ENCODE data around the gene CACYBP. TPM values are rescaled to one million over a fixed set of nuclear protein-coding genes. Genes with fewer than 3 reads are reported as not detected.
A peak's percentile ranks its signal among the peaks of the same experiment; 100 is the strongest.

Gene CACYBP
- total RNA-seq, 2 experiments from 2014 or later = 140 to 146 TPM

GRCh38 chr1:174984952-174985351 lies 14.8 kb upstream of the CACYBP start:
- peaks cover 39% of the 10 kb centered on the region for H3K36me3 ChIP-seq (ENCODE audit: insufficient read depth, low read length)
- H3K4me1 ChIP-seq (ENCODE audit: insufficient read depth, low read length) = peaks cover 8% of the 10 kb centered on the region
- POLR2A ChIA-PET = interaction anchor here (0.9 to 5.8 kb wide), 7 partner anchors 14 to 185 kb away, joined by 3 to 55 read pairs (median 7); partner anchors contain the start of genes CACYBP and MRPS14
- CTCF ChIA-PET = interaction anchor here (0.9 to 4.1 kb wide), 2 partner anchors 11 to 14 kb away, joined by 4 to 16 read pairs; no protein-coding TSS in a partner anchor
- H3K4me3 ChIP-seq (ENCODE audit: low read length) = no peak overlapping the region
- Mint-ChIP-seq H3K4me1 (ENCODE audit: low read depth) (peaks cover 56% of the 10 kb centered on the region), H3K27me3 (no peaks in the 10 kb centered on the region), H3K27ac (no peak overlapping the region), H3K36me3 (ENCODE audit: low read depth) (peaks cover 77% of the 10 kb centered on the region), H3K9me3 (no peaks in the 10 kb centered on the region), H3K4me3 (no peak overlapping the region)
- TF ChIP-seq CTCF (IDR thresholded peaks at IDR 0.05) = no peak
- ATAC-seq (ENCODE audit: poor library complexity) (no peak), DNase-seq (no peak)
- H3K27me3 ChIP-seq (ENCODE audit: control insufficient read depth in 1 of 2, insufficient read depth in 2 of 2, low read length in 2 of 2) = no peaks in the 10 kb centered on the region
- H3K9me3 ChIP-seq (ENCODE audit: control insufficient read depth in 1 of 2, insufficient read depth in 1 of 2, low read length in 2 of 2) = no peaks in the 10 kb centered on the region
- no peak overlapping the region for H3K27ac ChIP-seq (ENCODE audit: low read depth in 1 of 2, low read length in 2 of 2)
- intact Hi-C loops (cut with DNase I, micrococcal nuclease) = loop anchor here in 1 of 2 experiments (5.0 kb wide), 1 partner anchor 103 kb away; no protein-coding TSS in a partner anchor

GRCh38 chr1:174988539-174988938 lies 11.2 kb upstream of the CACYBP start:
- intact Hi-C loops (cut with DNase I, micrococcal nuclease) = no loop called here
- POLR2A ChIA-PET = interaction anchor here (1.3 to 3.6 kb wide), 5 partner anchors 10 to 189 kb away, joined by 5 to 43 read pairs (median 6); partner anchors contain the start of genes CACYBP and MRPS14
- H3K27ac Mint-ChIP-seq = peak overlapping the region; percentile 32

GRCh38 chr1:174988986-174989385 lies 10.8 kb upstream of the CACYBP start:
- ChIA-PET CTCF (interaction anchor here (1.1 kb wide), 1 partner anchor 19 kb away, joined by 4 read pairs; no protein-coding TSS in a partner anchor), POLR2A (interaction anchor here (1.2 to 3.6 kb wide), 7 partner anchors 10 to 189 kb away, joined by 5 to 43 read pairs (median 7); partner anchors contain the start of genes CACYBP and MRPS14)
- Histone ChIP-seq H3K27ac (ENCODE audit: low read depth in 1 of 2, low read length in 2 of 2) (no peak overlapping the region), H3K9me3 (ENCODE audit: control insufficient read depth in 1 of 2, insufficient read depth in 1 of 2, low read length in 2 of 2) (no peaks in the 10 kb centered on the region), H3K27me3 (ENCODE audit: control insufficient read depth in 1 of 2, insufficient read depth in 2 of 2, low read length in 2 of 2) (no peaks in the 10 kb centered on the region), H3K36me3 (ENCODE audit: insufficient read depth, low read length) (peaks cover 11% of the 10 kb centered on the region), H3K4me3 (ENCODE audit: low read length) (no peak overlapping the region), H3K4me1 (ENCODE audit: insufficient read depth, low read length) (peaks cover 6% of the 10 kb centered on the region)
- ATAC-seq (ENCODE audit: poor library complexity) = no peak
- no peak for DNase-seq
- no peak for TF ChIP-seq CTCF (IDR thresholded peaks at IDR 0.05)
- Mint-ChIP-seq H3K4me3 (peak overlapping the region; percentile 16), H3K36me3 (ENCODE audit: low read depth) (peaks cover 46% of the 10 kb centered on the region), H3K9me3 (no peaks in the 10 kb centered on the region), H3K27me3 (no peaks in the 10 kb centered on the region), H3K27ac (peak overlapping the region; percentile 93), H3K4me1 (ENCODE audit: low read depth) (peaks cover 38% of the 10 kb centered on the region)
- intact Hi-C loops (cut with DNase I, micrococcal nuclease) = no loop called here

More at GRCh38 chr1:174988539-174988938, 11.2 kb upstream of the CACYBP start:
- H3K9me3 Mint-ChIP-seq = no peaks in the 10 kb centered on the region
- H3K4me3 Mint-ChIP-seq = peak overlapping the region; percentile 21
- no peaks in the 10 kb centered on the region for H3K27me3 ChIP-seq (ENCODE audit: control insufficient read depth in 1 of 2, insufficient read depth in 2 of 2, low read length in 2 of 2)
- ATAC-seq (ENCODE audit: poor library complexity) (no peak), DNase-seq (no peak)
- peaks cover 38% of the 10 kb centered on the region for H3K4me1 Mint-ChIP-seq (ENCODE audit: low read depth)
- no peak overlapping the region for H3K27ac ChIP-seq (ENCODE audit: low read depth in 1 of 2, low read length in 2 of 2)
- H3K36me3 ChIP-seq (ENCODE audit: insufficient read depth, low read length) = peaks cover 11% of the 10 kb centered on the region
- no peak for TF ChIP-seq CTCF (IDR thresholded peaks at IDR 0.05)
- H3K9me3 ChIP-seq (ENCODE audit: control insufficient read depth in 1 of 2, insufficient read depth in 1 of 2, low read length in 2 of 2) = no peaks in the 10 kb centered on the region
- H3K4me1 ChIP-seq (ENCODE audit: insufficient read depth, low read length) = peaks cover 6% of the 10 kb centered on the region
- H3K27me3 Mint-ChIP-seq = no peaks in the 10 kb centered on the region
- no peak overlapping the region for H3K4me3 ChIP-seq (ENCODE audit: low read length)
- H3K36me3 Mint-ChIP-seq (ENCODE audit: low read depth) = peaks cover 50% of the 10 kb centered on the region
- CTCF ChIA-PET = no interaction called here

Data from CD4-positive, alpha-beta T cell (primary cell).